GM23338 (cell line): ENCODE measurements around the gene ZNF318. TPM values are rescaled to one million over a fixed set of nuclear protein-coding genes. Genes with fewer than 3 reads are reported as not detected.

ENCODE experiments used
- ATAC-seq: fragments of 200-7000 bp; cut with Tn5 transposase; 3 replicates; pipeline ENCODE4 v1.9.1; 2020
- DNase-seq: peaks from one replicate; pipeline ENCODE4 v3.0.0-alpha.2; 2015; ENCODE audit warnings: low spot score
- H2AFZ ChIP-seq: fragments of 200-600 bp; sonication (generic); 2 replicates; pipeline ENCODE4 v1.8.0; 2016; ENCODE audit warnings: antibody characterized with exemption, mild to moderate bottlenecking, moderate library complexity
- H3F3A ChIP-seq: fragments of 200-600 bp; sonication (generic); replicated peaks from 2 replicates; pipeline ENCODE4 v1.8.0; 2017; ENCODE audit warnings: antibody characterized with exemption, mixed run types, low read depth
- H3K27ac ChIP-seq: fragments of 200-600 bp; sonication (generic); 2 replicates; pipeline ENCODE4 v1.6.1; 2016; ENCODE audit warnings: low read depth
- H3K27me3 ChIP-seq: fragments of 200-600 bp; sonication (generic); 2 replicates; pipeline ENCODE4 v1.8.0; 2016; ENCODE audit warnings: mild to moderate bottlenecking, mixed run types, moderate library complexity; ENCODE audit not compliant: insufficient read depth
- H3K36me3 ChIP-seq: fragments of 200-600 bp; sonication (generic); 2 replicates; pipeline ENCODE4 v1.8.0; 2016; ENCODE audit warnings: mild to moderate bottlenecking; ENCODE audit not compliant: insufficient read depth
- H3K4me1 ChIP-seq: fragments of 200-600 bp; sonication (generic); 2 replicates; pipeline ENCODE4 v1.8.0; 2016; ENCODE audit warnings: mild to moderate bottlenecking, moderate library complexity; ENCODE audit not compliant: insufficient read depth
- H3K4me2 ChIP-seq: fragments of 200-600 bp; sonication (generic); 2 replicates; pipeline ENCODE4 v1.7.1; 2017; ENCODE audit warnings: mixed run types
- H3K4me3 ChIP-seq: fragments of 200-600 bp; sonication (generic); 2 replicates; pipeline ENCODE4 v1.6.1; 2016; ENCODE audit warnings: mixed run types
- H3K79me2 ChIP-seq: fragments of 200-600 bp; sonication (generic); replicated peaks from 2 replicates; pipeline ENCODE4 v1.8.0; 2017; ENCODE audit warnings: mild to moderate bottlenecking; ENCODE audit not compliant: insufficient read depth
- H3K9me2 ChIP-seq: fragments of 200-600 bp; sonication (generic); 2 replicates; pipeline ENCODE4 v1.8.0; 2017; ENCODE audit not compliant: insufficient read depth
- H4K20me1 ChIP-seq: fragments of 200-600 bp; sonication (generic); replicated peaks from 2 replicates; pipeline ENCODE4 v1.8.0; 2017; ENCODE audit warnings: mild to moderate bottlenecking; ENCODE audit not compliant: insufficient read depth
- H3K27ac Mint-ChIP-seq: 2 replicates; pipeline ENCODE4 v1.8.0; 2020; ENCODE audit warnings: inconsistent platforms, mild to moderate bottlenecking, moderate library complexity, mixed read lengths
- H3K27me3 Mint-ChIP-seq: 3 replicates; pipeline ENCODE4 v1.8.0; 2022; ENCODE audit warnings: low read depth, mild to moderate bottlenecking, moderate library complexity, mixed read lengths, inconsistent platforms; ENCODE audit not compliant: insufficient read depth, poor library complexity
- H3K36me3 Mint-ChIP-seq: 3 replicates; pipeline ENCODE4 v1.8.0; 2021; ENCODE audit warnings: low read depth, mild to moderate bottlenecking, inconsistent platforms, moderate library complexity, mixed read lengths
- H3K4me1 Mint-ChIP-seq: 3 replicates; pipeline ENCODE4 v1.8.0; 2020; ENCODE audit warnings: mild to moderate bottlenecking, inconsistent platforms, mixed read lengths
- H3K4me3 Mint-ChIP-seq: 3 replicates; pipeline ENCODE4 v1.8.0; 2021; ENCODE audit warnings: moderate library complexity, mild to moderate bottlenecking, inconsistent platforms, mixed read lengths
- H3K9me3 Mint-ChIP-seq: 3 replicates; pipeline ENCODE4 v1.8.0; 2020; ENCODE audit warnings: moderate library complexity, mild to moderate bottlenecking, inconsistent platforms, mixed read lengths
- CREB1 ChIP-seq: fragments of 250-450 bp; sonication (Bioruptor Pico); IDR thresholded peaks from 2 replicates; pipeline ENCODE4 v1.5.0; 2020; ENCODE audit warnings: low read depth, mild to moderate bottlenecking, moderate library complexity
- CTCF ChIP-seq, 2 experiments: fragments of 200-600 bp in 1 of 2; sonication (generic) in 1 of 2; conservative IDR thresholded peaks; 2 replicates each; pipeline versions ENCODE4 v1.5.1 to v1.6.1; 2016 to 2017; ENCODE audit warnings: antibody characterized with exemption in 2 of 2, low read depth in 2 of 2, mild to moderate bottlenecking in 2 of 2, moderate library complexity in 1 of 2
- ETS1 ChIP-seq: IDR thresholded peaks from 2 replicates; pipeline ENCODE4 v1.6.1; 2016; ENCODE audit warnings: antibody characterized with exemption
- EZH2 ChIP-seq: fragments of 200-600 bp; sonication (generic); IDR thresholded peaks from one replicate; pipeline ENCODE4 v1.8.0; 2017; ENCODE audit warnings: antibody characterized with exemption, mild to moderate bottlenecking, low read depth; ENCODE audit not compliant: unreplicated experiment
- EZH2phosphoT487 ChIP-seq: fragments of 200-600 bp; sonication (generic); IDR thresholded peaks from one replicate; pipeline ENCODE4 v1.8.1; 2018; ENCODE audit warnings: antibody characterized with exemption; ENCODE audit not compliant: unreplicated experiment
- JUNB ChIP-seq: IDR thresholded peaks from one replicate; pipeline ENCODE4 v1.6.1; 2016; ENCODE audit warnings: antibody characterized with exemption; ENCODE audit not compliant: unreplicated experiment
- NANOG ChIP-seq: IDR thresholded peaks from 2 replicates; pipeline ENCODE4 v1.6.1; 2016; ENCODE audit warnings: antibody characterized with exemption, borderline replicate concordance
- POLR2AphosphoS5 ChIP-seq: IDR thresholded peaks from 2 replicates; pipeline ENCODE4 v1.6.1; 2016; ENCODE audit warnings: antibody characterized with exemption, low read depth
- REST ChIP-seq: IDR thresholded peaks from one replicate; pipeline ENCODE4 v1.6.1; 2018; ENCODE audit warnings: antibody characterized with exemption; ENCODE audit not compliant: unreplicated experiment
- STAT1 ChIP-seq: IDR thresholded peaks from one replicate; pipeline ENCODE4 v1.6.1; 2016; ENCODE audit warnings: antibody characterized with exemption; ENCODE audit not compliant: unreplicated experiment
- ZNF114 ChIP-seq: fragments of 250-450 bp; sonication (Bioruptor Pico); IDR thresholded peaks from 2 replicates; pipeline ENCODE4 v1.5.0; 2020; ENCODE audit warnings: mild to moderate bottlenecking, moderate library complexity
- ZNF331 ChIP-seq: fragments of 250-450 bp; sonication (Bioruptor Pico); IDR thresholded peaks from 2 replicates; pipeline ENCODE4 v1.5.0; 2020; ENCODE audit warnings: low read depth, mild to moderate bottlenecking, moderate library complexity
- ZNF462 ChIP-seq: fragments of 250-450 bp; sonication (Bioruptor Pico); IDR thresholded peaks from 2 replicates; pipeline ENCODE4 v1.5.0; 2020; ENCODE audit warnings: mild to moderate bottlenecking, moderate library complexity
- polyA plus RNA-seq: library from polyadenylated mRNA; unstranded; fragments of >200 nt; fragmentation: Nextera tagmentation; extraction: Ambion mirVana; gene quantifications from 2 replicates; pipeline ENCODE4 v1.2.1, GENCODE V29; 2016
- total RNA-seq: library from RNA; depleted of rRNA; stranded (reverse); fragments of >200 nt; shearing (Covaris generic); gene quantifications from 2 replicates; pipeline ENCODE4 v1.2.3, GENCODE V29; 2014

Gene ZNF318
- total and polyA plus RNA-seq, 2 experiments from 2014 or later = 8.7 to 19.5 TPM

- TF ChIP-seq REST (no peak), STAT1 (no peak), ZNF114 (CRISPR knock-in tag) (no peak), JUNB (no peak)
Observed at GRCh38 chr6:43291708-43292107, 77.7 kb downstream of the ZNF318 start (continued).

- no peak overlapping the region; the same call in 1 of the 2 replicates for H2AFZ ChIP-seq
- H3K9me2 ChIP-seq = peaks cover 4% of the 10 kb centered on the region; the same call in 1 of the 2 replicates
- Mint-ChIP-seq H3K4me1 (peaks cover 12% of the 10 kb centered on the region), H3K36me3 (no peaks in the 10 kb centered on the region), H3K9me3 (no peaks in the 10 kb centered on the region), H3K27me3 (peaks cover 14% of the 10 kb centered on the region), H3K4me3 (no peak overlapping the region), H3K27ac (no peak overlapping the region)
- no peaks in the 10 kb centered on the region; the same call in 1 of the 2 replicates for H3K4me1 ChIP-seq
- H3K4me2 ChIP-seq = no peak overlapping the region
- H3K4me3 ChIP-seq = no peak overlapping the region
- no peaks in the 10 kb centered on the region for H3K36me3 ChIP-seq
- H3F3A ChIP-seq = no peaks in the 10 kb centered on the region
- peaks cover 7% of the 10 kb centered on the region for H3K27me3 ChIP-seq
- ATAC-seq (no peak), DNase-seq (no peak)
- no peak overlapping the region for H3K27ac ChIP-seq
- H3K79me2 ChIP-seq = no peaks in the 10 kb centered on the region
- no peaks in the 10 kb centered on the region for H4K20me1 ChIP-seq
- TF ChIP-seq NANOG (no peak), CTCF (conservative IDR thresholded peaks at IDR 0.05; ENCODE audit: low read depth in 2 of 2) (no peak), ETS1 (no peak), CREB1 (CRISPR knock-in tag) (no peak), STAT1 (no peak), ZNF114 (CRISPR knock-in tag) (no peak), ZNF462 (no peak), EZH2phosphoT487 (no peak), EZH2 (no peak), JUNB (no peak), ZNF331 (no peak), POLR2AphosphoS5 (no peak)
Observed at GRCh38 chr6:43290905-43291355, 78.5 kb downstream of the ZNF318 start.
